Pancreas (tissue), 10 donors: ENCODE data around the gene PLXDC2. TPM values are rescaled to one million over a fixed set of nuclear protein-coding genes. Genes with fewer than 3 reads are reported as not detected.

ENCODE experiments used
- ATAC-seq, 4 donors: fragments of 200-7000 bp; cut with Tn5 transposase; one replicate each; pipeline versions ENCODE4 v1.8.0 to v1.9.1; 2020; ENCODE audit warnings: mild to moderate bottlenecking in 4 of 4, moderate library complexity in 4 of 4
- DNase-seq, 6 donors: peaks; one replicate each; pipeline ENCODE4 v3.0.0-alpha.2; 2020
- FAIRE-seq: peaks from 2 replicates; lab custom pipeline; 2012; peaks lifted over from hg19 to GRCh38; lab: Jason Lieb, UNC
- H3K27ac ChIP-seq, 4 donors: fragments of 200-600 bp; sonication (generic); 1 replicate in 3 of 4; 2 replicates in 1 of 4; pipeline versions ENCODE4 v1.5.0 to v1.8.0; 2020
- H3K27me3 ChIP-seq, 4 donors: fragments of 200-600 bp; one replicate each; pipeline ENCODE4 v1.8.0; 2021
- H3K36me3 ChIP-seq, 3 donors: fragments of 200-600 bp; sonication (generic) in 1 of 3; one replicate each; pipeline versions ENCODE4 v1.5.0 to v1.8.0; 2020 to 2021
- H3K4me1 ChIP-seq, 3 donors: fragments of 200-600 bp; one replicate each; pipeline ENCODE4 v1.8.0; 2021
- H3K4me3 ChIP-seq, 4 donors: fragments of 200-600 bp; sonication (generic) in 2 of 4; one replicate each; pipeline versions ENCODE4 v1.5.0 to v1.8.0; 2020 to 2021
- H3K9me3 ChIP-seq, 4 donors: fragments of 200-600 bp; one replicate each; pipeline ENCODE4 v1.8.0; 2021
- CTCF ChIP-seq, 4 donors: fragments of 200-600 bp; sonication (generic) in 3 of 4; IDR thresholded peaks; one replicate each; pipeline versions ENCODE4 v1.5.0 to v1.8.0; 2021; ENCODE audit warnings: antibody characterized with exemption in 4 of 4
- WGBS, 2 donors: extraction: QIAGEN DNeasy Blood & Tissue Kit; methylation state at CpG; one replicate each; pipeline ENCODE4 v1.1.7; 2013; 5-methylcytosine and 5-hydroxymethylcytosine counted together
- intact Hi-C, 3 donors: fragments of 100-400 bp; cut with DNase I; formaldehyde crosslinking; loops; one replicate each; pipeline versions ENCODE4 v1.11.1 to v1.14.2; 2022
- polyA plus RNA-seq, 2 donors: library from polyadenylated mRNA; stranded (reverse); fragments of 200-250 nt; gene quantifications; one replicate each; pipeline ENCODE4 v1.2.3, GENCODE V29; 2013
- total RNA-seq, 6 donors: library from RNA; stranded (reverse); fragmentation: NEBNext Ultra II Directional in 4 of 6; extraction: Animal tissue kit (Norgen Biotek cat#: 25700) in 4 of 6; gene quantifications; one replicate each; pipeline versions ENCODE4 v1.2.1 to v1.2.4, GENCODE V29; 2021 to 2023
- donor health status: healthy with polysubstance abuse.
- donor health status: DM: no; HTN: no; CAD: no; lungs with moderate emphysema.
- donor health status: DM: no; HTN: no; CAD: no.
- donor health status: control.
- donor health status: control.
- donor health status: Bipolar disorder and iron deficiency.
- donor health status: DM: yes; HTN: yes; CAD: no.
- donor health status: DM: no; HTN: no; CAD: no.
- donor health status: DM: no; HTN: no; CAD: no.
- donor health status: DM: yes; HTN: yes; CAD: no.

Gene PLXDC2
- total and polyA plus RNA-seq, 8 donors = 1.5 to 48.5 (median 4.3) TPM

GRCh38 chr10:20300735-20301134 lies 484.5 kb downstream of the PLXDC2 start:
- ATAC-seq = no peak
- WGBS, 2 donors = 80 to 87% methylated on average over 2 of the region's 2 CpGs

GRCh38 chr10:20302033-20302432 lies 485.8 kb downstream of the PLXDC2 start:
- no peak for DNase-seq
- no peak overlapping the region for H3K4me3 ChIP-seq
- no peak for ATAC-seq
- FAIRE-seq = no peak
- no peaks in the 10 kb centered on the region for H3K36me3 ChIP-seq
- intact Hi-C loops = no loop called here
- TF ChIP-seq CTCF (IDR thresholded peaks at IDR 0.05) = no peak
- no peaks in the 10 kb centered on the region for H3K4me1 ChIP-seq
- no peaks in the 10 kb centered on the region for H3K9me3 ChIP-seq
- H3K27ac ChIP-seq = no peak overlapping the region
- 73 to 83% methylated on average over 2 of the region's 2 CpGs for WGBS, 2 donors
- H3K27me3 ChIP-seq = no peaks in the 10 kb centered on the region

More at GRCh38 chr10:20300735-20301134, 484.5 kb downstream of the PLXDC2 start:
- Histone ChIP-seq H3K4me1 (no peaks in the 10 kb centered on the region), H3K27me3 (no peaks in the 10 kb centered on the region), H3K27ac (no peak overlapping the region), H3K36me3 (no peaks in the 10 kb centered on the region), H3K4me3 (no peak overlapping the region), H3K9me3 (no peaks in the 10 kb centered on the region)
- DNase-seq = no peak
- no peak for TF ChIP-seq CTCF (IDR thresholded peaks at IDR 0.05)
- FAIRE-seq = no peak
- intact Hi-C loops = no loop called here

GRCh38 chr10:20303453-20304152 lies 487.4 kb downstream of the PLXDC2 start:
- Histone ChIP-seq H3K4me1 (no peaks in the 10 kb centered on the region), H3K27ac (no peak overlapping the region), H3K4me3 (no peak overlapping the region), H3K36me3 (no peaks in the 10 kb centered on the region), H3K27me3 (no peaks in the 10 kb centered on the region), H3K9me3 (no peaks in the 10 kb centered on the region)
- ATAC-seq (no peak), DNase-seq (no peak), FAIRE-seq (no peak)
- no peak for TF ChIP-seq CTCF (IDR thresholded peaks at IDR 0.05)
- WGBS, 2 donors = 33 to 41% methylated on average over 2 of the region's 2 CpGs
- intact Hi-C loops = no loop called here

GRCh38 chr10:20313665-20314064 lies 497.4 kb downstream of the PLXDC2 start:
- no peak for TF ChIP-seq CTCF (IDR thresholded peaks at IDR 0.05)
- intact Hi-C loops = no loop called here
- FAIRE-seq (no peak), DNase-seq (no peak), ATAC-seq (no peak)
- H3K4me1 ChIP-seq = no peaks in the 10 kb centered on the region
- no peaks in the 10 kb centered on the region for H3K27me3 ChIP-seq
- no peaks in the 10 kb centered on the region for H3K9me3 ChIP-seq
- no peaks in the 10 kb centered on the region for H3K36me3 ChIP-seq
- H3K4me3 ChIP-seq = no peak overlapping the region
- H3K27ac ChIP-seq = no peak overlapping the region
- 28 to 38% methylated on average over 3 of the region's 3 CpGs for WGBS, 2 donors

- WGBS, 2 donors = 43 to 45% methylated on average over 3 of the region's 3 CpGs
These were observed 498.2 kb downstream of the PLXDC2 start for GRCh38 chr10:20314431-20314830.

More at GRCh38 chr10:20314431-20314830, 498.2 kb downstream of the PLXDC2 start:
- FAIRE-seq (no peak), DNase-seq (no peak), ATAC-seq (no peak)
- no peak for TF ChIP-seq CTCF (IDR thresholded peaks at IDR 0.05)
- H3K4me1 ChIP-seq = no peaks in the 10 kb centered on the region
- H3K27ac ChIP-seq = no peak overlapping the region
- intact Hi-C loops = no loop called here
- no peaks in the 10 kb centered on the region for H3K9me3 ChIP-seq
- H3K36me3 ChIP-seq = no peaks in the 10 kb centered on the region
- H3K4me3 ChIP-seq = no peak overlapping the region
- no peaks in the 10 kb centered on the region for H3K27me3 ChIP-seq
